Esophagus muscularis mucosa (tissue), 4 donors: ENCODE measurements around the gene AGO1. TPM values are rescaled to one million over a fixed set of nuclear protein-coding genes. Genes with fewer than 3 reads are reported as not detected.
A peak's percentile ranks its signal among the peaks of the same experiment; 100 is the strongest.

Experiments used
- DNase-seq: peaks from one replicate; pipeline ENCODE4 v3.0.0-alpha.2; 2017; ENCODE audit errors: extremely low spot score
- H3K27ac ChIP-seq, 4 donors: fragments of 200-600 bp; sonication (generic); replicated peaks in 1 of 4; 1 replicate in 3 of 4; 2 replicates in 1 of 4; pipeline ENCODE4 v1.5.1; 2016 to 2019; ENCODE audit warnings: mild to moderate bottlenecking in 1 of 4
- H3K27me3 ChIP-seq, 4 donors: fragments of 200-600 bp; sonication (generic); one replicate each; pipeline versions ENCODE4 v1.5.1 to v1.6.0; 2016 to 2019
- H3K36me3 ChIP-seq, 4 donors: fragments of 200-600 bp; sonication (generic); one replicate each; pipeline ENCODE4 v1.5.1; 2016 to 2019
- H3K4me1 ChIP-seq, 4 donors: fragments of 200-600 bp; sonication (generic); one replicate each; pipeline ENCODE4 v1.5.1; 2016 to 2019
- H3K4me3 ChIP-seq, 4 donors: fragments of 200-600 bp; sonication (generic); 1 replicate in 2 of 4; 2 replicates in 2 of 4; pipeline ENCODE4 v1.5.1; 2016 to 2019; ENCODE audit warnings: mild to moderate bottlenecking in 4 of 4, moderate library complexity in 1 of 4
- H3K9me3 ChIP-seq, 4 donors: fragments of 200-600 bp; sonication (generic); 1 replicate in 3 of 4; 2 replicates in 1 of 4; pipeline ENCODE4 v1.5.1; 2016 to 2019
- CTCF ChIP-seq, 3 experiments: fragments of 200-600 bp in 2 of 3; fragments of 450-650 bp in 1 of 3; sonication (generic) in 2 of 3; IDR thresholded peaks; one replicate each; pipeline ENCODE4 v1.5.1; 2017 to 2019; ENCODE audit warnings: antibody characterized with exemption in 3 of 3, mild to moderate bottlenecking in 2 of 3, moderate library complexity in 1 of 3
- EP300 ChIP-seq: sonication (generic); formaldehyde crosslinking; IDR thresholded peaks from one replicate; pipeline ENCODE4 v1.6.1; 2017; ENCODE audit warnings: antibody characterized with exemption
- POLR2A ChIP-seq: fragments of 450-650 bp; IDR thresholded peaks from one replicate; pipeline ENCODE4 v1.6.1; 2017; ENCODE audit warnings: antibody characterized with exemption, moderate library complexity, mild to moderate bottlenecking, low read depth
- POLR2AphosphoS5 ChIP-seq, 2 donors: sonication (generic); formaldehyde crosslinking; IDR thresholded peaks; one replicate each; pipeline ENCODE4 v1.6.1; 2017; ENCODE audit warnings: antibody characterized with exemption in 2 of 2
- WGBS: methylation state at CpG from one replicate; pipeline ENCODE4 v1.1.5; 2018; 5-methylcytosine and 5-hydroxymethylcytosine counted together
- intact Hi-C: fragments of 100-400 bp; cut with DNase I; formaldehyde crosslinking; loops from one replicate; pipeline ENCODE4 v1.15.1; 2023
- total RNA-seq, 4 donors: library from RNA; depleted of rRNA; stranded (reverse); fragments of >200 nt; gene quantifications; one replicate each; pipeline versions ENCODE4 v1.1.0 to v1.2.1, GENCODE V29; 2016

AGO1 gene
- total RNA-seq, 4 donors from 2014 or later, result 16.2 to 32.6 (median 24.4) TPM

- no peaks in the 10 kb centered on the region for H3K36me3 ChIP-seq
- H3K4me3 ChIP-seq, result peak overlapping the region; percentile 80 to 96 (median 90)
- TF ChIP-seq POLR2A, result no peak
- no peak for TF ChIP-seq EP300
- TF ChIP-seq CTCF (IDR thresholded peaks at IDR 0.05), result no peak
- TF ChIP-seq POLR2AphosphoS5 (IDR thresholded peaks at IDR 0.05), result no peak
- H3K27me3 ChIP-seq, result no peaks in the 10 kb centered on the region
- 47% methylated on average over 7 of the region's 7 CpGs for WGBS
- no peaks in the 10 kb centered on the region for H3K9me3 ChIP-seq
- intact Hi-C loops, result no loop called here
- no peak for DNase-seq
- H3K27ac ChIP-seq, result peak overlapping the region; percentile 96 to 99 (median 99)
- peaks cover 8 to 60% (median 54%) of the 10 kb centered on the region in 4 donors for H3K4me1 ChIP-seq
Observed at GRCh38 chr1:35932158-35932636, 49.2 kb downstream of the AGO1 start.

- H3K27me3 ChIP-seq, result no peaks in the 10 kb centered on the region
- H3K27ac ChIP-seq, result peak overlapping the region in 1 of 4 donors; percentile 99
- intact Hi-C loops, result no loop called here
Observed at GRCh38 chr1:35932941-35933340, 49.9 kb downstream of the AGO1 start.

GRCh38 chr1:35935442-35936388 lies 52.7 kb downstream of the AGO1 start:
- TF ChIP-seq POLR2A (no peak), EP300 (no peak), CTCF (IDR thresholded peaks at IDR 0.05) (no peak), POLR2AphosphoS5 (IDR thresholded peaks at IDR 0.05) (no peak)
- Histone ChIP-seq H3K27me3 (no peaks in the 10 kb centered on the region), H3K4me3 (no peak overlapping the region), H3K4me1 (peaks cover 3 to 54% (median 50%) of the 10 kb centered on the region in 4 donors), H3K9me3 (no peaks in the 10 kb centered on the region), H3K27ac (peak overlapping the region in 2 of 4 donors; percentile 47 to 49), H3K36me3 (no peaks in the 10 kb centered on the region)
- WGBS, result 35% methylated on average over 2 of the region's 2 CpGs
- intact Hi-C loops, result no loop called here
- no peak for DNase-seq

More at GRCh38 chr1:35932941-35933340, 49.9 kb downstream of the AGO1 start:
- Histone ChIP-seq H3K4me3 (no peak overlapping the region), H3K36me3 (no peaks in the 10 kb centered on the region), H3K4me1 (peaks cover 8 to 62% (median 54%) of the 10 kb centered on the region in 4 donors), H3K9me3 (no peaks in the 10 kb centered on the region)
- TF ChIP-seq EP300 (no peak), POLR2AphosphoS5 (IDR thresholded peaks at IDR 0.05) (no peak), POLR2A (no peak), CTCF (IDR thresholded peaks at IDR 0.05) (no peak)
- DNase-seq, result no peak

GRCh38 chr1:35936838-35937237 lies 53.8 kb downstream of the AGO1 start:
- 82% methylated on average over 3 of the region's 3 CpGs for WGBS
- intact Hi-C loops, result no loop called here
- H3K36me3 ChIP-seq, result no peaks in the 10 kb centered on the region
- no peak overlapping the region for H3K4me3 ChIP-seq
- peaks cover 3 to 63% (median 50%) of the 10 kb centered on the region in 4 donors for H3K4me1 ChIP-seq
- H3K27me3 ChIP-seq, result no peaks in the 10 kb centered on the region
- TF ChIP-seq POLR2A (no peak), POLR2AphosphoS5 (IDR thresholded peaks at IDR 0.05) (no peak), CTCF (IDR thresholded peaks at IDR 0.05) (no peak), EP300 (no peak)
- DNase-seq, result no peak
- no peaks in the 10 kb centered on the region for H3K9me3 ChIP-seq
- H3K27ac ChIP-seq, result peak overlapping the region in 1 of 4 donors; percentile 47
